Heart left ventricle (tissue), 13 donors: ENCODE data around the gene ELAVL1.

ENCODE experiments used
- POLR2A ChIP-seq, 2 donors: fragments of 450-650 bp; IDR thresholded peaks; one replicate each; pipeline ENCODE4 v1.6.1; 2017; ENCODE audit warnings: antibody characterized with exemption in 2 of 2, mild to moderate bottlenecking in 2 of 2, moderate library complexity in 2 of 2
- TF ChIP-seq, protein P1 (sequence below), 12 donors: fragments of 200-600 bp; sonication (generic) in 4 of 12; IDR thresholded peaks; one replicate each; pipeline versions ENCODE4 v1.5.0 to v1.8.0; 2018 to 2022; ENCODE audit warnings: antibody characterized with exemption in 12 of 12, mild to moderate bottlenecking in 5 of 12
- donor health status: ischemic (EF 13 %, LVEDD 7.1; RV severe dilation, severe dysfunction).
- donor health status: DM: no; HTN: yes; CAD: no.
- donor health status: DM: no; HTN: no; CAD: no.
- donor health status: ischemic (EF 25% LVEDD 6.9; RV normal size, moderate dysfunction).
- donor health status: ischemic (EF 25% LVEDD 5.7; RV mildly dilated, moderate dysfunction).
- donor health status: ischemic (EF 35%, LVEDD 5.7; RV mildly dilated, moderate dysfunction).
- donor health status: nonischemic (EF 11% LVEDD 7.7; RV severe dilation, severe dysfunction).
- donor health status: DM: yes; HTN: yes; CAD: no.
- donor health status: PGD.
- donor health status: ischemic (EF 29% LVEDD 5.4; RV normal size, mild dysfunction).
- donor health status: nonischemic (EF 23%, LVEDD 6.1; RV moderate dilation, normal function).

DNA sequence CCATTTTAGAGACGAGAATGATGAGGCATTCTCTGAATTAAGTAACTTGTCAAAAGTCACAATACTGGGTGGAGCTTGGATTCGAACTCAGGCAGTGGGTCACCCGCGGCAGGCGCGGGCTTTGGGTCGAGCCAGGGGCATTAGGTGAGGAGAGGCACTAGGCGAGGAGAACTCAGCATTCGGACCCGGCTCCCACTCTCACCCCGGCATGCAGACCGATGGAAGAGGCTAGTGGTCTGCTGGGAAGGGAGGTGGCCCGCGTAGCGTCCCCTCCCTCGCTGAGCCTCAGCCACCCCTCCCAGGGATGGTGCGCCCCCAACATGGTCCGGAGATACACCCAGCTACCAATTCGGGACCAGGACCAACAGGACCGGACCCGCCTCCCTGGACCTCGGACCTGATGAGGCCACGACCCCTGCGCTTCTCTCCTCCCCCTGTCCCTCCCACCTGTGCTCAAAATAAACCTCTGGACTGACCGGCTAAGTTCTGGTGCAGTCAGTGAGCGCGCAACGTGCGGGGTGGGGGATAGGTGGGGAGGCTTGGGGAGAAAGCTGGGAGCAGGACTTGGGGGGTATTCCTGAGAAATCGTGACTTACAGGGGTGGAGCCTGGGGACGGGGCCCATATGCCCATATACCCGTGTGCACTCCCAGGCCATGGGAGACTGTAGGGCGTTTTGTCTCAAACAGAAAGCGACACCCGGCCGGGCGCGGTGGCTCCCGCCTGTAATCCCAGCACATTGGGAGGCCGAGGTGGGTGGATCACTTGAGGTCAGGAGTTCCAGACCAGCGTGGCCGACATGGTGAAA lies 86.6 kb downstream of the ELAVL1 start:
- TF ChIP-seq, protein P1, sequence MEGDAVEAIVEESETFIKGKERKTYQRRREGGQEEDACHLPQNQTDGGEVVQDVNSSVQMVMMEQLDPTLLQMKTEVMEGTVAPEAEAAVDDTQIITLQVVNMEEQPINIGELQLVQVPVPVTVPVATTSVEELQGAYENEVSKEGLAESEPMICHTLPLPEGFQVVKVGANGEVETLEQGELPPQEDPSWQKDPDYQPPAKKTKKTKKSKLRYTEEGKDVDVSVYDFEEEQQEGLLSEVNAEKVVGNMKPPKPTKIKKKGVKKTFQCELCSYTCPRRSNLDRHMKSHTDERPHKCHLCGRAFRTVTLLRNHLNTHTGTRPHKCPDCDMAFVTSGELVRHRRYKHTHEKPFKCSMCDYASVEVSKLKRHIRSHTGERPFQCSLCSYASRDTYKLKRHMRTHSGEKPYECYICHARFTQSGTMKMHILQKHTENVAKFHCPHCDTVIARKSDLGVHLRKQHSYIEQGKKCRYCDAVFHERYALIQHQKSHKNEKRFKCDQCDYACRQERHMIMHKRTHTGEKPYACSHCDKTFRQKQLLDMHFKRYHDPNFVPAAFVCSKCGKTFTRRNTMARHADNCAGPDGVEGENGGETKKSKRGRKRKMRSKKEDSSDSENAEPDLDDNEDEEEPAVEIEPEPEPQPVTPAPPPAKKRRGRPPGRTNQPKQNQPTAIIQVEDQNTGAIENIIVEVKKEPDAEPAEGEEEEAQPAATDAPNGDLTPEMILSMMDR (IDR thresholded peaks at IDR 0.05): no peak
- TF ChIP-seq POLR2A (IDR thresholded peaks at IDR 0.05): no peak
